ENCODE data around the gene CYTH2. TPM values are rescaled to one million over a fixed set of nuclear protein-coding genes. Genes with fewer than 3 reads are reported as not detected.

Gene CYTH2
- total RNA-seq, 1 donor, result 66.2 TPM

- no peaks in the 10 kb centered on the region for H3K9me3 ChIP-seq (ENCODE audit: low read depth, low read length)
- peak within 1 kb of the TSS; percentile 59 for H2AFZ ChIP-seq (ENCODE audit: low read length)
- no peak within 1 kb of the TSS for H3K27ac ChIP-seq (ENCODE audit: low read depth, low read length)
- H3K4me1 ChIP-seq (ENCODE audit: insufficient read depth, low read length), result no peaks in the 10 kb centered on the region
- H3K27me3 ChIP-seq (ENCODE audit: insufficient read depth, low read length), result peaks cover 34% of the 10 kb centered on the region
- H3K79me2 ChIP-seq (ENCODE audit: insufficient read depth, low read length), result no peaks in the 10 kb centered on the region
- H3K4me3 ChIP-seq (ENCODE audit: insufficient read depth, low read length), result peak within 1 kb of the TSS; percentile 22
- H4K20me1 ChIP-seq (ENCODE audit: insufficient read depth, low read length), result peaks cover 3% of the 10 kb centered on the region
- no peaks in the 10 kb centered on the region for H3K36me3 ChIP-seq (ENCODE audit: insufficient read depth, low read length)
- DNase-seq (ENCODE audit: insufficient read length, low spot score, missing footprints), result peak; percentile 90
- TF ChIP-seq CTCF (IDR thresholded peaks at IDR 0.05; ENCODE audit: extremely low read depth, low read depth, low read length), result no peak
- peak within 1 kb of the TSS; percentile 48 for H3K4me2 ChIP-seq (ENCODE audit: insufficient read depth, low read length)
These were observed 42.8 kb downstream of the CYTH2 start, which contains the start of gene LMTK3 for GRCh38 chr19:48511800-48512503. Gene LMTK3, minus strand, starts transcription at chr19:48511835. Its CDS starts 259 bp downstream, at chr19:48511576.

GRCh38 chr19:48512504-48513288 lies 43.5 kb downstream of the CYTH2 start:
- no peak overlapping the region for H3K27ac ChIP-seq (ENCODE audit: low read depth, low read length)

GRCh38 chr19:48513289-48514122 lies 44.3 kb downstream of the CYTH2 start:
- peak; percentile 96 for DNase-seq (ENCODE audit: insufficient read length, low spot score, missing footprints)

More at GRCh38 chr19:48512504-48513288, 43.5 kb downstream of the CYTH2 start:
- Histone ChIP-seq H2AFZ (ENCODE audit: low read length) (no peak overlapping the region), H3K9me3 (ENCODE audit: low read depth, low read length) (no peaks in the 10 kb centered on the region), H3K4me3 (ENCODE audit: insufficient read depth, low read length) (no peak overlapping the region), H3K27me3 (ENCODE audit: insufficient read depth, low read length) (peaks cover 34% of the 10 kb centered on the region), H3K36me3 (ENCODE audit: insufficient read depth, low read length) (no peaks in the 10 kb centered on the region), H3K79me2 (ENCODE audit: insufficient read depth, low read length) (no peaks in the 10 kb centered on the region), H4K20me1 (ENCODE audit: insufficient read depth, low read length) (peaks cover 3% of the 10 kb centered on the region), H3K4me1 (ENCODE audit: insufficient read depth, low read length) (no peaks in the 10 kb centered on the region), H3K4me2 (ENCODE audit: insufficient read depth, low read length) (peak overlapping the region; percentile 80)
- peak; percentile 64 for DNase-seq (ENCODE audit: insufficient read length, low spot score, missing footprints)
- TF ChIP-seq CTCF (IDR thresholded peaks at IDR 0.05; ENCODE audit: extremely low read depth, low read depth, low read length), result no peak

More at GRCh38 chr19:48513289-48514122, 44.3 kb downstream of the CYTH2 start:
- H3K27me3 ChIP-seq (ENCODE audit: insufficient read depth, low read length), result peaks cover 34% of the 10 kb centered on the region
- peak overlapping the region; percentile 73 for H3K4me3 ChIP-seq (ENCODE audit: insufficient read depth, low read length)
- H3K36me3 ChIP-seq (ENCODE audit: insufficient read depth, low read length), result no peaks in the 10 kb centered on the region
- no peak overlapping the region for H3K27ac ChIP-seq (ENCODE audit: low read depth, low read length)
- no peaks in the 10 kb centered on the region for H3K9me3 ChIP-seq (ENCODE audit: low read depth, low read length)
- peak overlapping the region; percentile 83 for H2AFZ ChIP-seq (ENCODE audit: low read length)
- no peaks in the 10 kb centered on the region for H3K4me1 ChIP-seq (ENCODE audit: insufficient read depth, low read length)
- no peaks in the 10 kb centered on the region for H3K79me2 ChIP-seq (ENCODE audit: insufficient read depth, low read length)
- H3K4me2 ChIP-seq (ENCODE audit: insufficient read depth, low read length), result peak overlapping the region; percentile 80
- peaks cover 3% of the 10 kb centered on the region for H4K20me1 ChIP-seq (ENCODE audit: insufficient read depth, low read length)
- no peak for TF ChIP-seq CTCF (IDR thresholded peaks at IDR 0.05; ENCODE audit: extremely low read depth, low read depth, low read length)

Measured in osteoblast (primary cell).